Posterior vena cava (tissue), 2 donors: ENCODE measurements around the gene VSTM5. TPM values are rescaled to one million over a fixed set of nuclear protein-coding genes. Genes with fewer than 3 reads are reported as not detected.
"Not testable (repeated sequence)": the region's sequence is repeated elsewhere in the genome, so short reads cannot be mapped to it uniquely, and the experiment has no call there.

Source experiments
- DNase-seq: peaks from one replicate; pipeline ENCODE4 v3.0.0-alpha.2; 2020; ENCODE audit warnings: low spot score
- intact Hi-C, 2 donors: fragments of 100-400 bp; cut with DNase I; formaldehyde crosslinking; loops; one replicate each; pipeline versions ENCODE4 v1.14.1 to v1.14.2; 2022 to 2023
- long read RNA-seq, 2 donors: library from polyadenylated mRNA; unstranded; transcript quantifications; one replicate each; pipeline ENCODE4 v2.0.0, GENCODE V29; 2020 to 2021
- total RNA-seq, 2 donors: library from RNA; stranded (reverse); fragmentation: NEBNext Ultra II Directional; extraction: Animal tissue kit (Norgen Biotek cat#: 25700); gene quantifications; one replicate each; pipeline ENCODE4 v1.2.1, GENCODE V29; 2021
- donor health status: DM: yes; HTN: yes; CAD: no.
- donor health status: DM: yes; HTN: yes; CAD: no.

Gene VSTM5, protein sequence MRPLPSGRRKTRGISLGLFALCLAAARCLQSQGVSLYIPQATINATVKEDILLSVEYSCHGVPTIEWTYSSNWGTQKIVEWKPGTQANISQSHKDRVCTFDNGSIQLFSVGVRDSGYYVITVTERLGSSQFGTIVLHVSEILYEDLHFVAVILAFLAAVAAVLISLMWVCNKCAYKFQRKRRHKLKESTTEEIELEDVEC
- 1 to 10 TPM in 1 of 2 donors, under 1 TPM in 1; 0.10 to 1.0 TPM for total RNA-seq
- long read RNA-seq, donor 1: 0 reads
- long read RNA-seq, donor 2: 0 reads

DNA sequence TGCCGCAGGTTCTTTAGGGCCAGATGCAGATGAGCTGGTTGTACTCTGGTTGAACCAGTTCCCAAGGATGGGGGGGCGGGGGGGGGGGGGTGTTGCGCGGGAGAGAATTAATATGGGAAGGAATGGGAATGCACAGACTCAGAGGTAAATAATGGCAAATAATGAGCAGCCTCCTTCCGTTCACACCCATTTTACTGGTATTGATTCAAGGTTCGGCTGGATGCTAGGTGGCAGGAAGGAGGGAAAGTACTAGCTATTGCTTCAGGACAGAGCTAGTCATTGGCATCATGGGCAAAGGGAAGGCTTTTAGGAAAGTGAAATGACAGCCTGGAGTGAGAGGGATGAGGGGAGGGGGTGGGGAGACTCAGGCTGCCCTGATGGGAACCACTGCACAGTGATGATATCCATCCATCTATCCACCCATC, at the start of gene VSTM5:
TSS of gene VSTM5 (minus strand) at position 25 of the 425 bp plus-strand sequence. CDS start 116 bp downstream, outside the sequence.
- intact Hi-C loops: no loop called here
- DNase-seq: no peak

DNA sequence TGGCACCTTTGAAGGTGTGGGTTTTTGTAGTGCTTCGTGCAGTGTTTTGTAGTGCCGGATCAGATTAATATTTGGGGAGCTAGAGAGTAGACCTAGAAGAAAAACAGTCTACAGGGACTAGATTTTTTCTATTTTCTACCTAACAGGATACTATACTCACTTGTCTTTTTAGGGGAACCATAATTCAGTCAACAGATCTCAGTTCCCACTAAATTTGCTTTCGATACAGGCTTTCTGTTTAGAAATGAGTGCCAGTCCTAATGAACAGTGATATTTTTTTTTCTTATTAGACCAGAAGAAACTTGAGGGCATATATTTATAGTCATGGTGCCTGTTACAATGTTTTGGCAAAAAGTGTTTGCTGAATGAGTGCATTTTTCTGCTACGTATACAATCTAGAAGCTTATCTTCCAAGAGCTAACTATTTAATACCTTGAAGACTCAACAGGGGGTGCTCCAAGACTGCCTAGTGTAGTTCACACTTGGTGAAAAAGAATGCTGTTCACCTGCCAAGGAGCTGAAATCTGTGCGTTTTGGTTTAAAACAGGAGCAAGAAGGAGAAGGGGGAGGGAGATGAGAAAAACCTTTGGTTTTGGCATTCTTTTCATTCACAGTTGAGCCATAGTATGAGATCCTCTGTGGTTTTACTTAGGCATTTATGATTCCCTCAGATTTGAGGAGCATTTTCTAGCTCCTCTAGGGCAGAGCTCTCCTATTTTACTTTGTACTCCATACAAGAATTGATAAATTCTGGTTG, 44.9 kb upstream of the VSTM5 start:
- intact Hi-C loops: no loop called here
- no peak for DNase-seq

DNA sequence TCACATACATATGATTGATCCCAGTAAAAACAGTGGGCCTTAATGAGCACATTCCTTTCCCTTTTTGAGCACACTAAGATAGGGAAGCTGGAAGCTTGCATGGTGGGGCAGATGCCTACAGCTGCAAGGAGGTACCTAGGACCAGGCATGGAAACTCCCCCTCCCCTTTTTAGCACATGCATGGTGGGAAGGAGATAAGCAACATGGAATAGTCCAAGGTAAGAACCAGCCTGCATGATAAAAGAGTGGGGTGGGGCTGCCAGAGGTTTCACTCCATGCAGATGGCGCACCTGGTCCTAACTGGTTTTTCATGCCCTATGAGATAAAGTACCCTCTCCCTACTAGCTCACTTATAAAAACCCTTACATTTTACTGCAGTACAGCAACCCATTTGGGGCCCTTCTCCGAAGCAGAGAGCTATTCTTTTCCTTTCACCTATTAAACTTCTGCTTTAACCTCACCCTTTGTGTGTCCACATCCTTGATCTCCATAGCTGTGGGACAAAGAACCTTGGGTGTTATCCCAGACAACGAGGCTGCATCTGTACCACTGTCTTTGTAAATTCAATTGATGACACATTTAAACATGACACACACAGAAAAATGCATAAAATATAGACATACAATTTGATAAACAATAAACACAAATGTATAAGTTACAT, 40.1 kb upstream of the VSTM5 start:
- intact Hi-C loops: no loop called here
- no peak for DNase-seq

DNA sequence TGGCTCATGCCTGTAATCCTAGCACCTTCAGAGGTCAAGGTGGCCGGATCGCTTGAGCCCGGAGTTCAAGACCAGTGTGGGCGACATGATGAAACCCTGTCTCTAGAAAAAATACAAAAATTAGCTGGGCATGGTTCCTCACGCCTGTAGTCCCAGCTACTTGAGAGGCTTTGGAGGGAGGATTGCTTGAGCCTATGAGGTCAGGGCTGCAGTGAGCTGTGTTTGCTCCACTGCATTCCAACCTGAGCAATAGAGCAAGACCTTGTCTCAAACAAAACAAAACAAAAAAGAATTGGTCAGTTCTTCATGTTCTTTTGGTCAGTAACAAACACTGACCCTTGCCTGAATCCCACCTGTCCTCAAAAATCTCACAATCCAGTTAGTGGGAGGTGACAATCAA, 36.7 kb upstream of the VSTM5 start:
- intact Hi-C loops: loop anchor here in 1 of 2 donors (10.0 kb wide), 1 partner anchor 538 kb away; no protein-coding TSS in a partner anchor
- no peak for DNase-seq

DNA sequence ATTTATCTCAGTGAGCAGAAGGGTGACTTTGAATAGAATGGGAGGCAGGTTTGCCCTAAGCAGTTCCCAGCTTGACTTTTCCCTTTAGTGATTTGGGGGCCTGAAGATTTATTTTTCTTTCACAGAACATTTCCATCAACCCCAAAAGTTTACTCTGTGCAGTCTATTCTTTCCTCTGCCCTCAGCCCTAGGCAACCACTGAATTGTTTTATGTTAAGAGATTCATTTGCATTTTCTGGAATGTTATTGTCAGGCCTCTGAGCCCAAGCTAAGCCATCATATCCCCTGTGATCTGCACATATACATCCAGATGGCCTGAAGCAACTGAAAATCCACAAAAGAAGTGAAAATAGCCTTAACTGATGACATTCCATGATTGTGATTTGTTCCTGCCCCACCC, 28.7 kb upstream of the VSTM5 start:
- DNase-seq, intact Hi-C loops: not testable (repeated sequence)

DNA sequence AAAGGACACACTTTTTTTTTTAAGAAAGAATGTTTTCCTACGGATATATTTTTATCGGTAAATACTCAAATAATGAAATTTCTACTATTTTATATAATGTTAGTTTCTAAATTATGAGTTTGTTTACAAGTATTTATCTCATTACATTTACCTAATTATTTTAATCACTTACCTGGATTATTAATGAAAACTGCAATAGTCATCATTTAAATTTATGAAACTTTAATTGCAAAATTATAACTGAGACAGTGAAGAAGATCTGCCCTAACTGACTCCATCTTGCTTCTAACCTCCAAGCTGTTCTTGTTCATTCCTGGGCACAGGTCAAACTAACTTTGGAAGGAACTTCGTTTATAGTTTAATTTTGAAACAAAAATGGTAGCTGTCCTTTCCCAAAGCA, 25.2 kb upstream of the VSTM5 start:
- intact Hi-C loops: no loop called here

DNA sequence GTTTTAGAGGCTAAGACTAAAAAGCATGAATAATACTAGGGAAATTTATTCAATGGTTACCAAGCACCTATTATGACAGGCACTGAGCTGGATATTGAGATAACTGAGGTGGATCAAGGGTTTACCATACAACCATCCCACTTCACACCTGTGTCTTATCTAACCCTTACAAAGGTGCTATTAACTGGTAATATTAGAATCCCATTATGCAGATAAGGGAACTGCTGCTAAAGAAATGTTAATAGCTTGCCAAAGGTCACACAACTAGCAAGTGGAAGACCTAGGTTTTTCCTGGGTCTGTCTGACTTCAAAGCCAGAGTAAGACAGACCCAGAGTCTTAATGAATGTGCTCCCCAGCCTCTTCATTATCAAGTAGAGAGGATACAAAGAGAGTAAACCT, 21.1 kb upstream of the VSTM5 start:
- no peak for DNase-seq
- intact Hi-C loops: no loop called here

More for the DNA sequence above, 25.2 kb upstream of the VSTM5 start:
- no peak for DNase-seq

DNA sequence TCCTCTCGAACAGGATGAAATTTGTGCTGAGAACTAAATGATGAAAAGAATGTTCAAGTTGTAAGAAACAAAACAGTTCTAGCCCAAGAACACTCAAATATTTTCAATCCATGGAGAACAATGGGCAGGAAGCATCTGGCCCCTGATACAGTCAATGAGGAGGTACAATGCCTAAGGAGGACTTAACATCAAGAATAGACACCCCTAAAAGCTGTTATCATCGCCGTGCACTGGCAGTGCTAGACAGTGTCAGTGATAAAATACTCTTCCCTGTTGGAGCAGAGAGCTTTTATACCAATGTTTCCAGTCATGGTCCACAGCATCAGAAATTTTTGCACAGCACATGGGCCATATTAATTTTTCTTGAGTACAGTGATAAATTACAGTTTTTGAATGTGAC, 20.2 kb upstream of the VSTM5 start:
- intact Hi-C loops: no loop called here
- no peak for DNase-seq

DNA sequence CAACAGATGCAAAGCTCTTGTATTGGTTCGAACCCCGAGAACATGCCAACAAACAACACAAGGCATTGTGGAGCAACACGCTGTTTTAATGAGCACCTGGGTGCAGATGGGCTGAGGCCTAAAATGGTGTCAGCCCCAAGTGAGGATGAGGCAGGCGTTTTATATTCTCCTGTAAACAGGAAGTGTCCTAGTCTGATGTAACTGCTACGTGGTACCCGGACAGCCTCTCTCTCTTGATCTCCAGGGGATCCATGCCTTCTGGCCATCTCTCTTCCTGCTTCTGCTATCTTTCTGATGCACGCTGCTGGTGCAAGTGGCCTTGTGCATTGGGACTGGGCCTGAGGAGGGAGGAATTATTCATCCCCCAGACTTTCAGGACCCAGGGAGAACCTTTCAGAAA, 19.4 kb upstream of the VSTM5 start:
- intact Hi-C loops: no loop called here
- DNase-seq: no peak

DNA sequence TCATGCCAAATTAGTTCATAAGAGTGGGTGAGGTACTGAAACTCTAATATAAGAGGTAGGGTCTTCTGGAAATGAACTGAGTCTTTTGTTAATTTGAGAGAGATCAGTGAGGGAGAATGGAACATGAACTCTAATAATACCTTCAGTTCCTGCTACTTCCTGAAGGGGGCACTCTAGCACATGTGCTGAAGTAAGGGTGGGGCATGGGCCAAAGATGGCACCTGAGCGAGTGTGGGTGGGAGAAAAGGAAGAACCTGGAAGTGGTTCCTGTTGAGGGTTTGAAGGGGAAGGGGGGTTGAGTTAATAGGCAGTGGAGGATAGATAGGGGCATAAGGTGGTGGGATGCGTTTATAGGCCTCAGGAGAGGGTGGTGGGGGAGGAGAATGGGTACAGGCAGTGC, 18.0 kb upstream of the VSTM5 start:
- intact Hi-C loops, DNase-seq: not testable (repeated sequence)

DNA sequence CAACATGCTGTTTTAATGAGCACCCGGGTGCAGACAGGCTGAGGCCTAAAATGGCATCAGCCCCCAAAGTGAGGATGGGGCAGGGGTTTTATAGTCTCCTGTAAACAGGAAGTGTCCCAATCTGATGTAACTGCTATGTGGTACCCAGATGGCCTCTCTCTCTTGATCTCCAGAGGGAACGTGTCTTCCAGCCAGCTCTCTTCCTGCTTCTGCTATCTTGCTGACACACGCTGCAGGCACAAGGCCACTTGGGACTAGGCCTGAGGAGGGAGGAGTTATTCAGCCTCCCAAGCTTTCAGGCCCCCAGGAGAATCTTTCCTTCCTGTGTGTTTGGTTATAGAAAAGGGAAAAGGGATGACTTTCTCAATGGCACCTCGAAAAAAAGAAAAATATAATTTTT, 11.4 kb upstream of the VSTM5 start:
- DNase-seq: no peak
- intact Hi-C loops: no loop called here

DNA sequence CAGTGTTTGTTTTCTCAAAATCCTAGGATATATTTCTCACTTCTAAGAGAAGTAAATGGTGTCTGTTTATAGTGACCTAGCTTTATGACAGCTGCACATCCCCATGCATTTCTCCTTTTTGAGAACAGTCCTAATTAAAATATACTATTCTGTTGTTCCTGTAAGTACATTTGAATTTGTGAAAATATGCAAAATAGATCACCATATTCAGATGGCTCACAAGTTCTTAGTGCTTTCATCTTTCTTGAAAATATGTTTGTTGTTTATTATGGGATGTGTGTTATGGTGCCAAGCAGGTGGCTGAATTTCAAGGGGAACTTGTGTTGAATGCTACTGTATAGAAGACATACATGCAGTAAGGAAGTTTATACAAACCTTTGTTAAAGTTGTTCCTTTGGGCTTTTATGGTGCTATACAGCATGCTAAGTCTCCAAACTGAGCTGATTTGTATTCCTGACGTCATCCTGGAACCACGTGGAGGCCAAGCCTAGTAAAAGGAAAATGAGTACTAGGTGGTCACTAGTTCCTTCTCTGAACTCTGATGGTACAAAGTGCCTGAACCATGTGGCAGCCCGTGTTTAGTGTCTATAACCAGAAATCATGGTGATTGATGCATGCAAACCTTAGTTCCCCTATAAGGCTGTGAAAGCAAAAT, 7.8 kb upstream of the VSTM5 start:
- no peak for DNase-seq
- intact Hi-C loops: no loop called here

DNA sequence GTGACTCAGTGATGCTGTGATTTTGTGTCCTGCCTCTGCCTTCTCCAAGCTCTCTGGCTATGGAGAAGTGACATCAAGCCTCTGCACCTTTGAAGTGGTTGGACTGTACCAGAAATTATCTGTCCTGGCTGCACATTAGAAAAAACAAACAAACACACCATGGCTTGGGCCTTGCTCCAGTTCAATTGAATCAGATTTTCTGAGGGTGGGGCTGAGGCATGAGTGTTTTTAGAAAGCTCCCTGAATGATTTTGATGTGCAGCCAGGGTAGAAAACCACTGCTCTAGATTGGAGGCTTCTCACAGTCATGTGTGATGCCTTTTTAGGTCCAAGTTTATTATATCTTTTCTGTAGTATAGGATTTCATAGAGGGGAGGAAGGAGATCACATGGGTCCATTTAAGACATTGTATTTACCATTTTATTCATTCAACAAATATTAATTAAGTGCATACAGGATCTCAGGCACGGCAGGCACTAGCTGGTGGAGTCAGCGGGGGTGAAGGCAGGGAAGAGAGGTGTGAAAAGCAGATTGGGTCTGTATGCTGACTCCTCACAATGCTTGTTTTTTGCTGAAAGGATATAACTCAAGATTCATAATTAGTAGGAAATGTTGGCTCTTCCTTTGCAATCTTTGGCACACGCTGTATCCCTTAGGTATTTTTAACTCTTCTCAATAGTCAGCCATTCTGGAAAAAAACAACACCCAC, 7.1 kb upstream of the VSTM5 start:
- no peak for DNase-seq
- intact Hi-C loops: no loop called here

DNA sequence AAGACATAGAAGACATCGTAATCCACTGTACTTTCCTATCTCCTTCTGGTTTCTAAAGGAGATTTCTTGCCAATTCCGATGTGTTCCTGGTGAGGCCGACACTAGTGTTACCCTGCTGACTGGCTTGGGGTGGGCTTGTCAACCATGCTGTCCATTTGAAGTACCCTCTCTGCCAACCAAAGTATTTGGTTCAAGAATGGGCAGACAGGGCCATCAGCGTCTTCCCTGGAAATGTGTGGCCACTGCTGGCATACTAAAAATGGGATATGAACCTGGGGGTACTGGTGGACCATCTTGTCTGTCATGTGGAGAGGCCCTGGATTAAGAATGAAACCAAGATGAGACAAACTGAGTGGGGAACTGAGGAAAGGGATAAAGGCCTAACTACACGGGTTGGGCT, 1.8 kb upstream of the VSTM5 start:
- intact Hi-C loops: no loop called here
- no peak for DNase-seq

DNA sequence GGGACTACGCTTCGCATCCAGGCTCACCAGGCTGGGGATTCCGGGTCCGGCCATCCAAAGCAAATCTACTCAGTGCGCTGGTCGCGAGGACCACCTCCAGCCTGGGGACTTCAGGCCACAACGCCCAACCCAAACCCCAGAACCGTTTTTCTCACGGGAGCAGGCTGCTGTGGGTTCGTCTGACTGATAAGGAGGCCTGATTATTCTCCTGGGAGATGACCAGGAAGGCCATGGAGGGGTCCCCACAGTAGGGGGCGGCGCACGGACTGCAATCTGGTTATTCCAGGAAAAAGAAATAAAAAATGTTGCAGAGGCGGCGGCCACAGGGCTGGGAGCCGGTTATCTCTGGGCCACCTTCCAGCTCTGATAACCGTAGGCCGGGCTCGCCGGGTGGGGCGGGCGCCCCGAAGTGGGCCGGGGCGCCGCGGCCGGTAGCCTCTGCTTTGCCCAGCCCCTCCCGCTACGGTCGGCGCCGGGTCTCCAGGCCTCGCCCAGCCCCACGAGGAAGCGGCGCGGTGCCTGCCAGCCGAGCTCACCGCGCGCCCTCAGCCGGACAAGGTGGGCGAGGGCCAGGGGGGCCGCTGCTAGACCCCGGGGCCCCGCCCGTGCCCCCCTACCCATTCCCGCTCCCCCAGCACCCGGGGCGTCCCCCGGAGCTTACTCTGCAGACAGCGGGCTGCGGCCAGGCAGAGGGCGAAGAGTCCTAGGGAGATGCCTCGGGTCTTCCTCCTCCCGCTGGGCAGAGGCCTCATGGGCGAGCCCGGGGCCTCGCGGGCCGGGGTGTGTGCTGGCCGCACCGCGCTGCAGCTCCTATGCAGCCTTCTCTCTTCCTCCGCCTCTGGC, 446 bp downstream of the VSTM5 start:
- intact Hi-C loops: no loop called here
- DNase-seq: no peak

DNA sequence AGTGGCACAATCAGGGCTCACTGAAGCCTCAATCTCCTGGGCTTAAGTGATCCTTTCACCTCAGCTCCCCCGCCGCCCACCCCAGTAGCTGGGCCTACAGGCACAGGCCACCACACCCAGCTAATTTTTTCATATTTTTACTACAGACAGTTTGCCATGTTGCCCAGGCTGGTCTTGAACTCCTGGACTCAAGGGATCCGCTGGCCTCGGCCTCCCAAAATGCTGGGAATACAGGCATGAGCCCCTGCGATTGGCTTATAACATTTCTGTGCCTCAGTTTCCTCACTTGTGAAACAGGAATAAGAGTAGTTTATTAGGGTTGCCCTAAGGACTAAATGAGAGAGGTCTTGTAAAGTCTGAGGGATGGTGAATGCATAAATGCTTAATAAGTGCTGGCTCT, 1.2 kb downstream of the VSTM5 start:
- intact Hi-C loops: no loop called here
- DNase-seq: no peak

DNA sequence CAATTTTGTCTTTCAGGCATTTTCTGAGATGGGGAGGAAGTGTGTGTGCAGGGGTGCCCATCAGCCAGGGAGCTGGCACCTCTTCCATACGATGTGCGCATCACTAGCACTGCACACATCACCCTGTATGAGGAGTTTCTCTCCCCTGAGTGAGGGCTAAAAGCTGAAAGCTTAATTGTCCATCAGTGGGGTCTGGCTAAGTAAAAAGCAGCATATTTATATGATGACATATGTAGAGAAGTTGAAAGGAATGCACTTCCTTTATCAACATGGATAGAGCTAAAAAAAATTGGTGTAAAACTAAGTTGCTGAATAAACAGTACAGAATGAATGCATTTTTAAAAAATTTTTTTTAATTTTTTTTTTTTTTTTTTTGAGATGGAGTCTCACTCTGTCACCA, 4.0 kb downstream of the VSTM5 start:
- intact Hi-C loops: no loop called here
- no peak for DNase-seq
